ENCODE results near the gene AP2A2. TPM values are rescaled to one million over a fixed set of nuclear protein-coding genes. Genes with fewer than 3 reads are reported as not detected.
A peak's percentile ranks its signal among the peaks of the same experiment; 100 is the strongest.

Gene AP2A2
- total RNA-seq, 1 donor from 2014 or later: 53.8 TPM

DNA sequence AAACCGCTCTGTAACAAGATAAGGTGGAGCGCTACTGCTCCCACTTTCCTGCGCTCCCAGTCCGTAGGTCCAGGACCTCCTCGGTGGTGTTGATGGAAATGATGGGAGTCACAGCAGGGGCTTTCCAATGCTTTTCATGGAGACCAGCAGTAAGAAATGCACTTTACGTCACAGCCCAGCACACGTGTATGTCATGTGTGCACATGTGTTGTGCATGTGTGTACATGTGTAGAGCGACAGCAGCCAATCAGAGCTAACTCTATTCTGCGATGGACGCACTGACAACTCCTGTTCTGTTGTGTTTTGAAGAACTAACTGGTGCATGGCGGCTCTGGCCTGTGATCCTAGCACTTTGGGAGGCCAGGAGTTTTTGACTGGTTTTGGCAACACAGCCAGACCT lies 16.3 kb upstream of the AP2A2 start:
- Mint-ChIP-seq H3K4me1 (peaks cover 18% of the 10 kb centered on the region), H3K27me3 (no peaks in the 10 kb centered on the region), H3K4me3 (peak overlapping the region; percentile 97), H3K36me3 (ENCODE audit: low read depth) (peaks cover 10% of the 10 kb centered on the region), H3K9me3 (no peaks in the 10 kb centered on the region), H3K27ac (no peak overlapping the region)
- DNase-seq: no peak
- intact Hi-C loops (cut with micrococcal nuclease): no loop called here

DNA sequence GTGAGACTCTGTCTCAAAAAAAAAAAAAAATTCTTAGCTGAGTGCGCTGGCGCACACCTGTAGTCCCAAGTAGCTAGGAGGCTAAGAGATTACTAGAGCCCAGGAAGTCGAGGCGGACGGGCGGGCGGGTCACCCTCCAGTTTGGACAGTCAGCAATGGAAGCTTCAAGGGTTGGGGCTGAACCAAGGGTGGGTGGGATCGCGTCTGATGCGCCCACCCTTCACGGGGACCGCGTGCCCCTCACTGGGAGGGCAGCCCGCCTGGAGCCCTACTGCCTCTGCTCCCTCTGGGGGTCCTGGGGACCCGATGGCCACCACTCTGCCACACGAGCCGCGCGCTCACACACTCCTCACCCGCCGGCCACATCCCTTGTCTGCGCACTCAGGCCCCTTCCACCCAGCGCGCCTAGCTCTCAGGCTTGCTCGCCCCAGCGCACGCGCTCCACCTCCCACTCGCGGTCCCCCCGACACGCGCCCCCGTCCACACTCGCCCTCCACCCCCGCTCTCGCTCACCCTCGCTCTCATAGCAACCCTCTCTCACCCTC lies 15.6 kb upstream of the AP2A2 start:
- Mint-ChIP-seq H3K27ac (peak overlapping the region; percentile 94), H3K36me3 (ENCODE audit: low read depth) (peaks cover 8% of the 10 kb centered on the region), H3K27me3 (no peaks in the 10 kb centered on the region), H3K4me1 (peaks cover 18% of the 10 kb centered on the region), H3K4me3 (peak overlapping the region; percentile 97), H3K9me3 (no peaks in the 10 kb centered on the region)
- intact Hi-C loops (cut with micrococcal nuclease): loop anchor here (2.0 kb wide), 2 partner anchors 33 to 61 kb away; no protein-coding TSS in a partner anchor
- DNase-seq: peak; percentile 64

DNA sequence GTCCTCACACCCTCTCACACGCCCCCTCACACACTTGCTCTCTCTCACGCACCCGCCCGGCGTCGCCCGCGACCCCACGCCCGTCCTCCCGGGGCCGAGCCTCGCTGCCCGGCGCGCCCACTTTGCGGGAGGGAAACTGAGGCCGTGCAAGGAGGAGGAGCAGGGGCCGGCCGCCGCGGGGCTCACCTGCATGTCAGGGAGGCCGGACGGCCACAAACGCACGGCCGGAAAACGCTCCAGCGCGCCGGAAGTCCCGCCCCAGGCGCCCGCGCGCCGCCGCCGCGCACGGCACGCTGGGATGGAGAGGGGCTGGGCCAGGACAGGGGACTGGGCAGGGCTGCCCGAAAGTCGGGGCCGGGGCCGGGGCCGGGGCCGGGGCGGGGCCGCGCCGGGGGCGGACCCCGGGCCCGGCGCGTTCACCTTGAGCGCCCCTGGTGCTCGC lies 15.1 kb upstream of the AP2A2 start, which contains the start of gene CHID1:
CHID1 (minus strand) TSS at position 222 of the 442 bp plus-strand sequence. CDS start 5,994 bp downstream, outside the sequence.
- peaks cover 6% of the 10 kb centered on the region for H3K36me3 Mint-ChIP-seq (ENCODE audit: low read depth)
- intact Hi-C loops (cut with micrococcal nuclease): loop anchor here (1.0 to 2.0 kb wide), 3 partner anchors 15 to 62 kb away; partner anchors contain the start of gene AP2A2
- peak within 1 kb of the TSS; percentile 94 for H3K27ac Mint-ChIP-seq
- no peaks in the 10 kb centered on the region for H3K9me3 Mint-ChIP-seq
- peak; percentile 98 for DNase-seq
- peaks cover 18% of the 10 kb centered on the region for H3K4me1 Mint-ChIP-seq
- peak within 1 kb of the TSS; percentile 97 for H3K4me3 Mint-ChIP-seq
- no peaks in the 10 kb centered on the region for H3K27me3 Mint-ChIP-seq

DNA sequence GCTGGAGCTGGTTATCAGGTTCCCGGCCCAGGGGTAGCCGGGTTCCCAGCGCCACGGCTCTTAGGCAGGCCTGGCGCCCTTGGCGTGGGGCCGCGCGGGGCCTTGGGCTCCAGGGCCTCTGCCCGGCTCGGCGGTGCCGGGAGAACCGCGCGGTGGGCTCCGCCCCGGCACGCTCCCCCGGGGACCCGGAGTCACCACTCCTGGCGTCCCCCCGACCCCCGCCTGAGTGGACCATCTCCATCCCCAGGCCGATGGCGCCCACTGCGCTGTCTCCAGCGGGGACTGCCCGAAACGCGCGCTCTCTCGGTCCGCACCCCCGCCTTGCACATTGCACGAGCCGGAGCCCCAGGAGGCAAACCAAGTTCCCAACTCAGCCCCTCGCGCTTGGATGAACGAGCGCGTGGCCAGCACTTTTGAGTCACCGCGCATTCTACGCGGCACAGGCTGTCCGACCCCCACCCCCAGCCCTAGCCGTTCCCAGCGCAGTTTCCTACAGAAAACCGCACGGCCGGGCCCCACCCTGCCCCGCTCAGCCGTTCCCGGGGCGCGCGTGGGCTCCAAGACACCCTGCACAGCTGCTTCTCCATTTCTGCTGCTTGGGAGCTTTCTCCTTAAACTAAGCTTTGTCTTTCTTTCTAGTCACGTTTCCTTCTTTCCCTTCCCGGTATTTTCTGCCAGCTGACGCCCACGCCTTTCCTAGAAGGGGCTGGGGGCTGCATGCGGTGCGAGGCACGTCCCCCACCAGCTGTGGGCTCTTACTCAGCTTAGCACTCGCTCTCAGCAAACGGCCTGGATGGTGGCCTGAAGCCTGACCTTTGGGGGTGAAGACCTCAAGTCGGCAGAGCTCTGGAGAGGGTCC lies 14.4 kb upstream of the AP2A2 start:
- H3K36me3 Mint-ChIP-seq (ENCODE audit: low read depth): peaks cover 5% of the 10 kb centered on the region
- H3K27me3 Mint-ChIP-seq: no peaks in the 10 kb centered on the region
- peak overlapping the region; percentile 94 for H3K27ac Mint-ChIP-seq
- H3K9me3 Mint-ChIP-seq: no peaks in the 10 kb centered on the region
- intact Hi-C loops (cut with micrococcal nuclease): loop anchor here (1.0 to 2.0 kb wide), 3 partner anchors 14 to 62 kb away; partner anchors contain the start of gene AP2A2
- H3K4me1 Mint-ChIP-seq: peaks cover 18% of the 10 kb centered on the region
- peak overlapping the region; percentile 93 for H3K4me3 Mint-ChIP-seq
- DNase-seq: no peak

DNA sequence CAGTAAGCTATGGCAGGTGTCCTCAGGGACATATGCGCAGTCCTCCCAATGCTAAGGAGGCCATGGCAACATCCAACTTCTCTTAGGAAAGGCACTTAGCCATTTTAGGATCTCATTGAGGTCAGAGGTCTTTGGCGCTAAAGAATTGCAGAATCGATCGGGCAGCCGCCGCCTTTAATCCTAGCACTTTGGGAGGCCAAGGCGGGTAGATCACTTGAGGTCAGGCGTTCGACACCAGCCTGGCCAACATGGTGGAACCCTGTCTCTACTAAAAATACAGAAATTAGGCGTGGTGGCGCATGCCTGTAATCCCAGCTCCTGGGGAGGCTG lies 13.8 kb upstream of the AP2A2 start:
- Mint-ChIP-seq H3K9me3 (no peaks in the 10 kb centered on the region), H3K27me3 (no peaks in the 10 kb centered on the region), H3K4me3 (peak overlapping the region; percentile 93), H3K4me1 (peaks cover 17% of the 10 kb centered on the region), H3K36me3 (ENCODE audit: low read depth) (peaks cover 3% of the 10 kb centered on the region), H3K27ac (peak overlapping the region; percentile 94)
- intact Hi-C loops (cut with micrococcal nuclease): loop anchor here (1.0 to 2.0 kb wide), 3 partner anchors 13 to 63 kb away; partner anchors contain the start of gene AP2A2
- no peak for DNase-seq

DNA sequence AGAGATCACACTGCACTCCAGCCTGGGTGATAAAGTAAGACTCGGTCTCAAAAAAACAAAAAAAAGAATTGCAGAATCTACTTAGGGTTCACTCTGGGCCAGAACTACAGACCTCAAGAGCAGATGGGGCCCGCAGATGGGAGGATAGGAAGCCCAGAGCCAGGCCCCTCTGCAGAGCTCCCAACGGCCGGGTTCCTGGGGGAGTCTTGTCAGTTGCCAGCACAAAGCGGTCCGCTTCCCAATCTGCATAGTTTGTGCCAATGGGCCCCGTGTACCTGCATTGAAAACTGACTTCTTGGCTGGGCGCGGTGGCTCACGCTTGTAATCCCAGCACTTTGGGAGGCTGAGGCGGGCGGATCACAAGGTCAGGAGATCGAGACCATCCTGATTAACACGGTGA lies 13.4 kb upstream of the AP2A2 start:
- H3K27ac Mint-ChIP-seq: no peak overlapping the region
- peaks cover 17% of the 10 kb centered on the region for H3K4me1 Mint-ChIP-seq

DNA sequence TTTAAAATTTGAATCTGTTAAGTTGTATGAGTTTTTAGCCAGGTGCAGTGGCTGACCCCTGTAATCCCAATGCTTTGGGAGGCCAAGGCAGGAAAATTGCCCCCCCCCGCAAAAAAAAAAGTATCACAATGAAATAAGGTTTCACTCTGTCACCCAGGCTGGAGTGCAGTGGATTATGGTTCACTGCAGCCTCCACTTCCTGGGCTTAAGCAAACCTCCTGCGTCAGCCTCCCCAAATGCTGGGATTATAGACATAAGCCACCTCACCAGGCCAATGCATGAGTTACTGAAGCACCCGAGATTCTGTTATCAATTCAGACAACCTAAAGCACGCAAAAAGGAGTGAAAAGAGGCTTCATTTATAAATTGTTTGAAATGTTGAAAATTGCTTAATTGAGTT lies 12.6 kb upstream of the AP2A2 start:
- H3K36me3 Mint-ChIP-seq (ENCODE audit: low read depth): peaks cover 1% of the 10 kb centered on the region
- H3K9me3 Mint-ChIP-seq: no peaks in the 10 kb centered on the region
- H3K27ac Mint-ChIP-seq: no peak overlapping the region
- H3K4me3 Mint-ChIP-seq: no peak overlapping the region
- intact Hi-C loops (cut with micrococcal nuclease): no loop called here
- no peak for DNase-seq
- peaks cover 16% of the 10 kb centered on the region for H3K4me1 Mint-ChIP-seq
- H3K27me3 Mint-ChIP-seq: no peaks in the 10 kb centered on the region

More for the DNA sequence above, 13.4 kb upstream of the AP2A2 start:
- Mint-ChIP-seq H3K27me3 (no peaks in the 10 kb centered on the region), H3K36me3 (ENCODE audit: low read depth) (peaks cover 2% of the 10 kb centered on the region), H3K4me3 (no peak overlapping the region), H3K9me3 (no peaks in the 10 kb centered on the region)
- DNase-seq: no peak
- intact Hi-C loops (cut with micrococcal nuclease): no loop called here

DNA sequence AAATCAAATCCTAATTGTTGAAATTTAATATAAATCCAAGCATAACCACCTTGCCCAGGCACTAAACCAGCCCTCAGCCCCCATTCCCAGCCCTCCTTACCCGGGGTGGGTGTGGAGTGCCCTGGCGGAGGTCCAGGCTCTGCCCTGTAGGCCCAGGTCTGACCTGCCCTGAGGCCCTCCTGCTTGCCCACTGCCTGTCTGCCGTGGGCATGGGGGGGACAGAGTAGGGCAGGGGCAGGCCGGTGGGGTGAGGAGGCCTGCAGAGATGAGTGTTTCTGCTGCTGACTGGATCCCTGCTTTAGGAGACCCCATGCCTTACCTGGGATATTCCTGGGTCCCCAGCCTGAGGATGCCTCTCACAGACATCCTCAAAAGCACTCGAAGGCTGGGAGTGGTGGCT lies 11.5 kb upstream of the AP2A2 start:
- Mint-ChIP-seq H3K4me1 (peaks cover 12% of the 10 kb centered on the region), H3K9me3 (no peaks in the 10 kb centered on the region), H3K27me3 (no peaks in the 10 kb centered on the region), H3K36me3 (ENCODE audit: low read depth) (no peaks in the 10 kb centered on the region), H3K27ac (no peak overlapping the region), H3K4me3 (no peak overlapping the region)
- intact Hi-C loops (cut with micrococcal nuclease): no loop called here
- no peak for DNase-seq

DNA sequence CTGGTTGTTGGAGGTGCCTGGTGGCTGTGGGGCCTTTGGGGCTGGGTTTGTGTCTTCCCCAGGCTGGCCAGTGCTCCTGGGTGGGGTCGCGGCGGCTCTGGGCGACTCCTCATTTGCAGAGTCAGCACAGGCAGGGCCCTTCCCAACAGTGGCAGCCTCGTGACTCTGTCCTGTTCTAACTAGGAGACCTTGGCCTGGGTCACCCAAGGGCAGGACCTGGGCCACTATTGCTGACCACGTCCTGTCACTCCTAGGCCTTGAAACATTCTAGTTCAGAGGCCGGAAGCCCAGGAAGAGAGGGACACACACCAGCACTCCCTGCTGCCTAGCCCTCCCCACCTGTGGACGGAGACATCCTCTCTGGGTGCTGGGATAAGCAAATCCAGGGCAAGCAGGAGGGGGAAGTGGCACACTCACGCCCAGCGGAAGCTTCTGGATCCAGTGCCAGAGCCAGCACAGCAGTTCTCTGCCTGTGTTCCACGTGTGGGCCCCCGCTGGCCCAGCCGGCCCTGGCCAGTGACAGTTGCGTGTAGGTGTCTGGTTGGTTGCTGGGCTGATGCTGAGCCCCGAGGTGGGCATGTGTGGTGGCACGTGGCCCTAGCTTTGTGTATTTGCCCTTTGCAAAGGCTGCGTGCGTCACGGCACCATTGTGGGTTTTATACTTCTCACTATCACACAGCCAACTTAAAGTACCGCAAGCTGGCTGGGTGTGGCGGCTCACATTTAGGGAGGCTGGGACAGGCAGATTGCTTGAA lies 10.7 kb upstream of the AP2A2 start:
- no peaks in the 10 kb centered on the region for H3K27me3 Mint-ChIP-seq
- no peak overlapping the region for H3K27ac Mint-ChIP-seq
- no peaks in the 10 kb centered on the region for H3K36me3 Mint-ChIP-seq (ENCODE audit: low read depth)
- peaks cover 8% of the 10 kb centered on the region for H3K4me1 Mint-ChIP-seq
- H3K9me3 Mint-ChIP-seq: no peaks in the 10 kb centered on the region
- intact Hi-C loops (cut with micrococcal nuclease): no loop called here
- no peak overlapping the region for H3K4me3 Mint-ChIP-seq
- no peak for DNase-seq

DNA sequence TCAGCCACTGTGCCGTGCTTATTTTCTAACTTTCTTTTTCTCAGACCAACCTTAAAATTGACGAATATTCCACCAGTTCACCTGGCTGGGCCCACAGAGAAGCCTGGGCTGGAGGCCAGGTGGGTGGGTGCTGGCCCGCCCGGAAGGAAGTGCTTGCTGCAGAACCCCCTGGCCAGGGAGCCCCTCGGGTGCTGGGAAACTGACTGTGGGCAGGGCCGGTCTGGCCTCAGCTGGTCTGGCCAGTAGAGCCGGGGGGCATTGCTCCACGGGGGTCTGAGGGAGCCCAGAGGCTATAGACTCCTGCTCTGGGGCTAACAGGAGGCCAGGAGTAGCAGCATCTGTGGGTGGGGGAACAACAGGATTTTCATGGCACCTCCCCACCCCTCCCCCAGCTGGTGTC lies 8.2 kb upstream of the AP2A2 start:
- intact Hi-C loops (cut with micrococcal nuclease): no loop called here
- Mint-ChIP-seq H3K27ac (no peak overlapping the region), H3K27me3 (no peaks in the 10 kb centered on the region)

DNA sequence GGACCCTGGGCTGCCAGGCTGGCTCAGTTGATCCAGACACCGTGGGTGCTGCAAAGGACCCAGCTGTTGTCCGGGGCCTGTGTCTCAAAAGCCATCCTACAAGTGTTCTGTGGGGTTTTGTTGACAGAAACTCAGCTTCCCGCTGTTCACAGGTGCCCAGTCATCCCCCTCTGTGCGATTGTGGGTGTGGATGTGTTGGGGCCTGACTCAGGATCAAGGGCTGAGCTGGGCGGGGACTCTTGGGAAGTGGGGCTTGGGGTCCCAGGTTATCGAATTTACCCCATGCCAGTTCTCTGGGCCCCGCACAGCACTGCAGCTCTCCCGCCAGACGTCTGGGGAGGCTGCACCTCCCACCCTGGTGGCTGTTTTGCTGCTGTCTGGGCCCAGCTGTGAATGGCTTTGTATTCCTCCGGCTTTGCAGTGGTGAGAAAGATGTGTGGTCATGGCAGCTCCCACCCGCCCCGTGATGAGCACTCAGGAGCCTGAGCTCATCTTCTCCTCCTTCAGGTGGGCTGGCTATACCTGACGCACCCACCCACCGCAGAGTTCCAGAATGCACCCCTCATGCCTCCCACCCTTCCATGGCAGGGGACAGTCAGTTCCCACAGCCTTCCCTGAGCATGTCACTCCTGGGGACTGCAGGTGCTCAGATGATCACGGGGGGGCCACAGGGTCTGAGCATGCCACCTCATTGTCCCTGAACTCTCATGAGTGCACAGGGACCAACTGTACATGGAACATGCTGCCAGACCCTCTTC lies 3.6 kb upstream of the AP2A2 start:
- no peak overlapping the region for H3K4me3 Mint-ChIP-seq
- H3K27ac Mint-ChIP-seq: no peak overlapping the region
- H3K9me3 Mint-ChIP-seq: no peaks in the 10 kb centered on the region
- intact Hi-C loops (cut with micrococcal nuclease): no loop called here
- no peaks in the 10 kb centered on the region for H3K27me3 Mint-ChIP-seq
- peaks cover 2% of the 10 kb centered on the region for H3K36me3 Mint-ChIP-seq (ENCODE audit: low read depth)
- H3K4me1 Mint-ChIP-seq: peaks cover 8% of the 10 kb centered on the region
- DNase-seq: no peak

More for the DNA sequence above, 8.2 kb upstream of the AP2A2 start:
- H3K4me3 Mint-ChIP-seq: no peak overlapping the region
- H3K4me1 Mint-ChIP-seq: peaks cover 2% of the 10 kb centered on the region
- no peaks in the 10 kb centered on the region for H3K9me3 Mint-ChIP-seq
- H3K36me3 Mint-ChIP-seq (ENCODE audit: low read depth): no peaks in the 10 kb centered on the region
- DNase-seq: no peak

DNA sequence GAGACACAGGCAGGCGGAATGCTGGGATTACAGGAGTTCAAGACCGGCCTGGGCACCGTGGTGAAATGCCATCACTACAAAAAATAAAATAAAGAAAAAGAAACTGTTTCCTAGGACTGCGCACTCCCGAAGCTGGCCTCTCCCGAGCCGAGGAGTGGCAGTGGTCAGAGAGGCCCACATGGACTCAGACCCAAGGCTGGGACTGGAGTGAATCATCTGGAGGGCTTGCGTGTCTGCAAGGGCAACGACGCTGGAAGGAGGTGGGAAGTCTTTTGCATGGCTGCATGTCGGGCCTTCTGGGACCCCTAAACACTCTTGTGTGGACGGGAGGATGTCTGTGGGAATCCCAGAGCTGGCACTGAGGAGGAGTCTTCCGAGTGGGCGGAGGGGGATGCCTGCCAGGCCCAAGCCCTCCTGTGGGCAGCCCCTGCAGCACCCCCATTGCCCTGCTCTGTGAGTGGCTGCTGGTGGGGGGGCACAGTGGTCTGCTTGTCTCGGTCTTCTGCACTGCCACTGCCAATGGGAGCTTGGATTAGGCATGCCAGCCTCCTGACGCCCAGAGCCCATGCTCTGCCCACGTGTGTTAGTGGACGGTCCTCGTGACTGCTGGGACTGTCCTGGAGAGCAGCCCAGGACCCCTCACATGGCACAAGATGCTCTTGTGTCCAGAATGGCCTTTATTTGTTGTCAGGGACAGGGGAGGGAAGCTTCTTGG lies 1.8 kb upstream of the AP2A2 start:
- H3K27ac Mint-ChIP-seq: no peak overlapping the region
- intact Hi-C loops (cut with micrococcal nuclease): loop anchor here (2.0 kb wide), 1 partner anchor 127 kb away; no protein-coding TSS in a partner anchor
- H3K4me3 Mint-ChIP-seq: no peak overlapping the region
- H3K36me3 Mint-ChIP-seq (ENCODE audit: low read depth): peaks cover 6% of the 10 kb centered on the region
- H3K4me1 Mint-ChIP-seq: peaks cover 19% of the 10 kb centered on the region
- DNase-seq: no peak
- no peaks in the 10 kb centered on the region for H3K27me3 Mint-ChIP-seq
- no peaks in the 10 kb centered on the region for H3K9me3 Mint-ChIP-seq

Measured in activated CD4-positive, alpha-beta T cell treated with anti-CD3 and anti-CD28 coated beads, Interleukin-2, amount 10 ng/mL, durations not matched to agents 24 days and 14 days (primary cell).